Motor neuron (in vitro differentiated cells): Measurements from ENCODE around the gene WNT9A. TPM values are rescaled to one million over a fixed set of nuclear protein-coding genes. Genes with fewer than 3 reads are reported as not detected.

Experiments
- ATAC-seq, 8 experiments: fragments of 200-7000 bp; cut with Tn5 transposase; replicated peaks in 6 of 8; 2 replicates each; pipeline ENCODE4 v1.8.0; 2021; ENCODE audit warnings: mild to moderate bottlenecking in 8 of 8, moderate library complexity in 8 of 8
- H3K27ac ChIP-seq, 2 donors: fragments of 250-450 bp; sonication (Bioruptor Pico); 2 replicates each; pipeline ENCODE4 v1.9.0; 2021; ENCODE audit warnings: antibody characterized with exemption in 2 of 2, mild to moderate bottlenecking in 2 of 2, moderate library complexity in 1 of 2
- H3K4me1 ChIP-seq, 2 donors: fragments of 250-450 bp; sonication (Bioruptor Pico); replicated peaks in 1 of 2; 2 replicates each; pipeline ENCODE4 v1.6.1; 2021; ENCODE audit warnings: antibody characterized with exemption in 2 of 2, mild to moderate bottlenecking in 2 of 2, moderate library complexity in 1 of 2
- H3K4me3 ChIP-seq, 5 donors: fragments of 250-450 bp; sonication (Bioruptor Pico); 2 replicates each; pipeline ENCODE4 v1.9.0; 2021; ENCODE audit warnings: antibody characterized with exemption in 5 of 5, mild to moderate bottlenecking in 5 of 5, moderate library complexity in 4 of 5
- WGBS, 10 experiments: fragments of 450-650 bp; shearing (Covaris generic); methylation state at CpG; one replicate each; pipeline ENCODE4 v1.0.0; 2022; 5-methylcytosine and 5-hydroxymethylcytosine counted together
- in situ Hi-C, 9 experiments: fragments of 400-800 bp; cut with MboI; loops; one replicate each; pipeline ENCODE4 v1.15.0; 2021; ENCODE audit warnings: low sequenced_read_pairs in 9 of 9, low pct_unique_long_range_greater_than_20kb in 2 of 9; ENCODE audit not compliant: unreplicated experiment in 9 of 9
- total RNA-seq, 8 experiments: library from RNA; unstranded; fragments of 300-600 nt; gene quantifications; 2 replicates each; pipeline versions ENCODE4 v1.2.3 to v1.2.4, GENCODE V29; 2022

Gene WNT9A
- total RNA-seq, 8 experiments from 2014 or later, result 0.28 to 4.9 (median 0.98) TPM

- WGBS, 10 experiments, result 42 to 100% (median 57%) methylated on average over 1 to 7 of the region's 7 CpGs; no CpG with 5 or more reads in 2 of the 10 experiments
- in situ Hi-C loops, result no loop called here
- Histone ChIP-seq H3K27ac (no peak overlapping the region), H3K4me1 (peaks cover 48 to 54% of the 10 kb centered on the region in 2 donors), H3K4me3 (no peak overlapping the region)
- ATAC-seq, result peak in 1 of 8 experiments; percentile 3
These were observed 39.4 kb downstream of the WNT9A start for GRCh38 chr1:227908359-227908758.

- 33 to 100% (median 77%) methylated on average over 1 to 9 of the region's 13 CpGs; no CpG with 5 or more reads in 2 of the 10 experiments for whole genome bisulfite sequencing, 10 experiments
- in situ Hi-C loops, result no loop called here
- H3K4me1 ChIP-seq, result peaks cover 40 to 48% of the 10 kb centered on the region in 2 donors
- H3K4me3 ChIP-seq, result no peak overlapping the region
- H3K27ac ChIP-seq, result peak overlapping the region in 1 of 2 donors; percentile 30
- ATAC-seq, result no peak
These were observed 40.2 kb downstream of the WNT9A start for GRCh38 chr1:227907439-227908015.

- WGBS, 10 experiments, result no CpG with 5 or more reads among the region's 1 CpG
These were observed 41.1 kb downstream of the WNT9A start for GRCh38 chr1:227906550-227907071.

GRCh38 chr1:227905573-227906487 is 41.9 kb downstream of the WNT9A start:
- 67 to 100% (median 78%) methylated on average over 1 to 12 of the region's 15 CpGs; no CpG with 5 or more reads in 4 of the 10 experiments for WGBS, 10 experiments
- peaks cover 40 to 49% of the 10 kb centered on the region in 2 donors for H3K4me1 ChIP-seq
- H3K27ac ChIP-seq, result no peak overlapping the region
- in situ Hi-C loops, result no loop called here
- peak; percentile 3 to 28 (median 12) for ATAC-seq
- H3K4me3 ChIP-seq, result no peak overlapping the region

More at GRCh38 chr1:227906550-227907071, 41.1 kb downstream of the WNT9A start:
- Histone ChIP-seq H3K4me1 (peaks cover 42 to 52% of the 10 kb centered on the region in 2 donors), H3K27ac (peak overlapping the region in 1 of 2 donors; percentile 30), H3K4me3 (no peak overlapping the region)
- in situ Hi-C loops, result no loop called here
- peak in 5 of 8 experiments; percentile 69 to 86 (median 78) for ATAC-seq

GRCh38 chr1:227904541-227905335 is 43.0 kb downstream of the WNT9A start:
- peaks cover 30 to 39% of the 10 kb centered on the region in 2 donors for H3K4me1 ChIP-seq
- in situ Hi-C loops, result no loop called here
- no peak overlapping the region for H3K27ac ChIP-seq
- no peak overlapping the region for H3K4me3 ChIP-seq
- WGBS, 10 experiments, result 83 to 100% (median 100%) methylated on average over 1 to 5 of the region's 14 CpGs; no CpG with 5 or more reads in 7 of the 10 experiments
- ATAC-seq, result no peak

DNA sequence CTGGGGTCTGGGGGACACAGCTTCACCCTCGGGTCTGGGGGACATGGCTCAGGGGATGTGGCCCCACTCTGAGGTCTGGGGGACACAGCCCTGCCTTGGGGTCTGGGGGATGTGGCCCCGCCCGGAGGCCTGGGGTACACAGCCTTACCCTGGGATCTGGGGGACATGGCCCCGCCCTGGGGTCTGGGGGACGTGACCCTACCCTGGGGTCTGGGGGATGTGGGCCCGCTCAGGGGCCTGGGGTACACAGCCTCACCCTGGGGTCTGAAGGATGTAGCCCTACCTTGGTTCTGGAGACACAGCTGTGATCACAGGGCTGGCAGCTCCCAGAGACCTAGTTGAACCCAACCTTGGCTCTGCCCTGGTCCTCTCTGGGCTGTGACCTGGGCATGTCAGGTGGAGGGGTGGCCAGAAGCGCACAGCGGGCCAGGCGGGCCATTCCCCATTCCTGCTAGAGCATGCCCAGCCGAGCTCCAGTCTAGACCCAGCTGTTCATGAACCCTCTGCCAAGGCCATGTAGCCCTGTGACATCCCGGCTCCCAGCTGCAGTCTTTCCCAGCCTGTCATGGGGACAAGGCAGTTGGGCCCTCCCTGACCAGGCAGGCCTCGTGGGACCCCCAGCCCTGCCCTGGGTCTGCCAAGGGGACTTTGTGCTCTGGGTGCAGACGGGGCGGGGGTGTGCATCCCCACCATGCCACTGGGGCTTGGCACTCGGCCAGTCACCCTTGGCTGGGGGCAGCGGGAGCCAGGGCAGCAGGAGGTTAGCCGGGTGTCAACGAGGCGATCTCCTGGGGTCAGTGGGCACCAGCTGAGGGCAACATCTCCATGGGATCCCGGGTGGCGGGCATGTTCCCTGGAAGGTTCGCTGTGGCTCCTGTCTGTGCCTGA is 43.9 kb downstream of the WNT9A start:
- in situ Hi-C loops, result no loop called here
- no peak overlapping the region for H3K4me3 ChIP-seq
- peaks cover 30 to 39% of the 10 kb centered on the region in 2 donors for H3K4me1 ChIP-seq
- 90% methylated on average over 3 of the region's 22 CpGs; no CpG with 5 or more reads in 9 of the 10 experiments for WGBS, 10 experiments
- ATAC-seq, result no peak
- no peak overlapping the region for H3K27ac ChIP-seq

GRCh38 chr1:227903061-227903521 is 44.6 kb downstream of the WNT9A start:
- ATAC-seq, result no peak
- Histone ChIP-seq H3K4me3 (no peak overlapping the region), H3K27ac (no peak overlapping the region), H3K4me1 (peaks cover 26 to 34% of the 10 kb centered on the region in 2 donors)
- in situ Hi-C loops, result no loop called here
- WGBS, 10 experiments, result 83 to 93% methylated on average over 3 to 4 of the region's 9 CpGs; no CpG with 5 or more reads in 8 of the 10 experiments

DNA sequence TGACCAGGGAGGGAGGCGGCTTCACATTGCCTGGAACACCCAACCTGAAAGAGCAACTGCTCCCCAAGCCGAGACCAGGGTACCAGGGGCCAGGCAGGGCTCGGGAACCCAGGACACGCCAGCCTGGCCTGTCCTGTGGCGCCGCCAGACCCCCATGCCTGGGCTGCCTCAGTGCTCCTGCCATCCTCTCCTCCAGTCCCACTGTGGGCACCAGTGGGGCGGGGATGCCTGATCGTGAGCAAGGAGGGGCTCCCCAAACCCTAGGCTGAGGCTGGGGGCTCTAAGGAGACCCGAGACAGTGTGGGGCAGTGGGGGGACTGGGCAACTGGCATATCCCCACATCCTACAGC is 45.1 kb downstream of the WNT9A start:
- Histone ChIP-seq H3K4me1 (peaks cover 22 to 29% of the 10 kb centered on the region in 2 donors), H3K4me3 (no peak overlapping the region), H3K27ac (peak overlapping the region in 1 of 2 donors; percentile 16)
- WGBS, 10 experiments, result 60 to 96% (median 90%) methylated on average over 1 to 4 of the region's 9 CpGs; no CpG with 5 or more reads in 5 of the 10 experiments
- no peak for ATAC-seq
- in situ Hi-C loops, result no loop called here

DNA sequence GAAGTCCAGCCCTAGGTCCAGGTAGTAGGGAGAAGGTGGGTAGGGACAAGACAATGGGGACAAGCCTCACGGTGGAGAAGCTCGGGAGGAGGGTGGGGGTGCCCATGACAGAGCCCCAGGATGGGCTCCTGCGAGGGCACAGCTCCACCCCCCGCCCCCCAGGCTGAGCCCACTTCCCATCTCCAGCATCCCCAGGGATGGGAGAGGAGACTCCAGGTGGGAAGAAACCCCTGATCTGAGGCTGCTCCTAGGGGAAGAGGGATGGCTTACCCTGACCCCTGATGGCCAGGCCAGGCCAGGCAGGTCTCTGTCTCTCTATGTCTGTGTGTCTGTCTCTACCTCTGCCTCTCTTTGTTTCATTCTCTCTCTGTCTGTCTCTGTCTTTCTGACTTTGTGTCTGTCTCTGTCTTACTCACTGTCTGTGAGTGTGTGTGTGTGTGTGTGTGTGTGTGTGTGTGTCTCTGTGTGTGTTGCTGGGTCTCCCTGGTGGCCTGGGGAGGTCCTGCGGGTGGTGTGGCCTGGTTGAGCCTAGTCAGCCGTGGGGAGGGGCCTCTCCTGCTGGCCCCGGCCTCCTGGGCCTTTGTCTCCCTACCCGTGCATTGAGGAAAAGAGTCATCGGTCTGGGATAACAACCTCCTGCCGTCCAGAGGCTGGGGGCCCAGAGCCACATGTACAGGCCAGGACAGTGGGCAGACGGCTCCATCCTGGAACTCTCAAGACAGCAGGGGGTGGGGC is 45.7 kb downstream of the WNT9A start:
- ATAC-seq, result peak; percentile 29 to 73 (median 66)
- Histone ChIP-seq H3K27ac (peak overlapping the region in 1 of 2 donors; percentile 16), H3K4me3 (no peak overlapping the region), H3K4me1 (peaks cover 18 to 24% of the 10 kb centered on the region in 2 donors)
- in situ Hi-C loops, result no loop called here
- 42 to 70% (median 43%) methylated on average over 2 to 4 of the region's 11 CpGs; no CpG with 5 or more reads in 7 of the 10 experiments for WGBS, 10 experiments

- no peak overlapping the region for H3K27ac ChIP-seq
- WGBS, 10 experiments, result 68 to 100% (median 81%) methylated on average over 1 to 5 of the region's 13 CpGs; no CpG with 5 or more reads in 5 of the 10 experiments
These were observed 46.4 kb downstream of the WNT9A start for GRCh38 chr1:227901239-227901905.

GRCh38 chr1:227900571-227901051 is 47.1 kb downstream of the WNT9A start:
- in situ Hi-C loops, result no loop called here
- H3K4me3 ChIP-seq, result no peak overlapping the region
- 77 to 100% (median 100%) methylated on average over 1 to 7 of the region's 13 CpGs; no CpG with 5 or more reads in 3 of the 10 experiments for WGBS, 10 experiments
- ATAC-seq, result no peak
- peaks cover 13 to 23% of the 10 kb centered on the region in 2 donors for H3K4me1 ChIP-seq
- no peak overlapping the region for H3K27ac ChIP-seq

More at GRCh38 chr1:227901239-227901905, 46.4 kb downstream of the WNT9A start:
- ATAC-seq, result no peak
- in situ Hi-C loops, result no loop called here
- no peak overlapping the region for H3K4me3 ChIP-seq
- H3K4me1 ChIP-seq, result peaks cover 12 to 22% of the 10 kb centered on the region in 2 donors
